OCI-LY1 (cell line): Measurements from ENCODE around the gene ACAD8.

Source experiments
- CTCF ChIP-seq: fragments of 200-600 bp; sonication (generic), shearing (Covaris generic); IDR thresholded peaks from 2 replicates; pipeline ENCODE4 v1.5.1; 2017; ENCODE audit warnings: mild to moderate bottlenecking, antibody characterized with exemption, low read length, moderate library complexity, mixed read lengths
- EZH2 ChIP-seq: fragments of 200-600 bp; sonication (generic), shearing (Covaris generic); IDR thresholded peaks from 2 replicates; pipeline ENCODE4 v1.8.0; 2017; ENCODE audit warnings: borderline replicate concordance, mixed run types, mild to moderate bottlenecking, antibody characterized with exemption, low read length, moderate library complexity, mixed read lengths

GRCh38 chr11:134266440-134266839 is 13.1 kb downstream of the ACAD8 start:
- TF ChIP-seq CTCF, result no peak
- TF ChIP-seq EZH2, result no peak
